ENCODE measurements around the gene EI24.
A peak's percentile ranks its signal among the peaks of the same experiment; 100 is the strongest.

Gene EI24

DNA sequence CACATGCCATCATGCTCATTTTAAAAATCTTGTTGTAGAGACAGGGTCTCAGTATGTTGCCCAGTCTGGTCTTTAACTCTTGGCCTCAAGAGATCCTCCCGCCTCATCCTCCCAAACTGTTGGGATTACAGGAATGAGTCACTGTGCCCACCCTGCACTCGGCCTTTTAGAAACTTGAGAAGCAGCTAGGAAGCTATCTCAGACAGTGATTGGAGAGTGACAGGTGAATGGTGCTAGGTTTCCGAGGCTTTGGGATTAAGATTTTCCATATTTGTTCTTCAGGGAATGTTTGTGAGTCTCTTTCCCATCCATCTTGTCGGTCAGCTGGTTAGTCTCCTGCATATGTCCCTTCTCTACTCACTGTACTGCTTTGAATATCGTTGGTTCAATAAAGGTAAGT lies 10.5 kb downstream of the EI24 start:
- TF ChIP-seq, protein P1, sequence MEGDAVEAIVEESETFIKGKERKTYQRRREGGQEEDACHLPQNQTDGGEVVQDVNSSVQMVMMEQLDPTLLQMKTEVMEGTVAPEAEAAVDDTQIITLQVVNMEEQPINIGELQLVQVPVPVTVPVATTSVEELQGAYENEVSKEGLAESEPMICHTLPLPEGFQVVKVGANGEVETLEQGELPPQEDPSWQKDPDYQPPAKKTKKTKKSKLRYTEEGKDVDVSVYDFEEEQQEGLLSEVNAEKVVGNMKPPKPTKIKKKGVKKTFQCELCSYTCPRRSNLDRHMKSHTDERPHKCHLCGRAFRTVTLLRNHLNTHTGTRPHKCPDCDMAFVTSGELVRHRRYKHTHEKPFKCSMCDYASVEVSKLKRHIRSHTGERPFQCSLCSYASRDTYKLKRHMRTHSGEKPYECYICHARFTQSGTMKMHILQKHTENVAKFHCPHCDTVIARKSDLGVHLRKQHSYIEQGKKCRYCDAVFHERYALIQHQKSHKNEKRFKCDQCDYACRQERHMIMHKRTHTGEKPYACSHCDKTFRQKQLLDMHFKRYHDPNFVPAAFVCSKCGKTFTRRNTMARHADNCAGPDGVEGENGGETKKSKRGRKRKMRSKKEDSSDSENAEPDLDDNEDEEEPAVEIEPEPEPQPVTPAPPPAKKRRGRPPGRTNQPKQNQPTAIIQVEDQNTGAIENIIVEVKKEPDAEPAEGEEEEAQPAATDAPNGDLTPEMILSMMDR (conservative IDR thresholded peaks at IDR 0.05): no peak
- no peak overlapping the region for H3K27ac ChIP-seq

DNA sequence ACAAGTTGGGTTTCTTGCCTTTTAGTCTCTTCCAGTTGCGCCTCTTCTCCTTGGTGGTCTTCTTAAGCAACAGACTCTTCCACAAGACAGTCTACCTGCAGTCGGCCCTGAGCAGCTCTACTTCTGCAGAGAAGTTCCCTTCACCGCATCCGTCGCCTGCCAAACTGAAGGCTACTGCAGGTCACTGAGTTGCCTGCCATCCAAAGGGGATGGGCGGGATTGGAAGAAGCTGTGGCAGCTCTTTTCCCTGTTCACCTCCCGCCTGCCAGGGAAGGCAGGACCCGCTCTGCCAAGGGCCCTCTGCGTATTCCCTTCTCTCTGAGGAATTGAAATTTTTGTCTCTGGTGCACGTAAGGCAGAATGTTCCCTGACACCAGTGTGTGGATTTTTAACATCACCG lies 14.2 kb downstream of the EI24 start:
- no peak overlapping the region for H3K27ac ChIP-seq
- TF ChIP-seq, protein P1 (conservative IDR thresholded peaks at IDR 0.05): no peak

DNA sequence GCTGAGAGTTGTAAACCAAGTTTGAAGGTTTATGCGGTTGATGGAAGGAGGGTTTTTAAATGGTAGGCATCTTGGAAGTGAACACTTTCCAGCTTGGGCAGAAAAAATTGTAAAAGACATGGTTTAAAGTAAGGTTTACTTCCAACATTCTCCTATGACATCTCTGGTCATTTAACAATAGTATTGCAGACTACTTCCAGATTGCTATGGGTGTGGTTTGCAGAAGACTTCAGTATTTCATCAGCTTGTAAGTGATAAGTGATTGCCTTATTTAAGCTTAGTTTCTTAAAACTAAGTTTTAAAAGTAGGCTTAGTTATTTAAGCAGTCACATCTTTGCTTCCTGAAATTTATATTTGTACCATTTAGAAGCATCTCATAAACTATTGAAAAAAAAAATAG lies 16.2 kb downstream of the EI24 start:
- TF ChIP-seq, protein P1 (conservative IDR thresholded peaks at IDR 0.05): no peak
- H3K27ac ChIP-seq: no peak overlapping the region

DNA sequence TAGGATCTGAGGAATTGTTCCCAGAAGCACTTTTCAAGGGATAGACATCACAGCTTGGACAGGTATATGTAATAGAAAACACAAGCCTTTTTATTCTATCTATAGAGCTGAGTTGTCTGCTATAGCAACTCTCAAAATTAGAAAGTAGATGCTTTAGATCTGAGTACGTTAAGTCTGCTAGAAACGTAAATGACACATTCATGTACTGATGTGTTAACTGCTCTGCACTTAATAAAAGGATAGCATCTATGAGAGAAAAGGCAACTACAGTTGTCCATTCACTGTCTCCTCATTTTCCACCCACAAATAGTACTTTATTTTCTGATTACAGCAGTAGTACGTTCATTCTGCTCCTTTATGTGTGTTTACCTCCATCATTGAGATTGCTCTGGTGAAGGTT lies 17.3 kb downstream of the EI24 start:
- TF ChIP-seq, protein P1 (conservative IDR thresholded peaks at IDR 0.05): no peak

DNA sequence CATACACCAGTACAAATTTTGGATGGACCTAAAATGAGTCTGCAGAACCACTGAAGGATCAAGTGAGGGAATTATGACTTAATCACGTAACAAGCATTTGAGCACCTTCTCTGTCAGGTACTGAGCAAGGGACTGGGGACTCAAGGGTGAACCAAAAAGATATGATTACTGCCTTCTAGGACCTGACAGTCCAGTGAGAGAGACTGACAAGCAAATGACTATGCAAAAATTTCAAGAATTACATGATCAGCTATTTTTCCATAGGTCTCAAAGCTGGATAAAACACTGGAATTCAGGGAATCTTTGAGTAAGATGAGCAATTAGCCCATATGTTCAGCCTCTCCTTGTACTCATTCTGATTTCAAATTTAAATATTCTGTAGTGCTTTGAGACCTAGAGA lies 18.2 kb downstream of the EI24 start:
- H3K27ac ChIP-seq: no peak overlapping the region
- TF ChIP-seq, protein P1 (conservative IDR thresholded peaks at IDR 0.05): no peak

More for the DNA sequence above, 17.3 kb downstream of the EI24 start:
- no peak overlapping the region for H3K27ac ChIP-seq

DNA sequence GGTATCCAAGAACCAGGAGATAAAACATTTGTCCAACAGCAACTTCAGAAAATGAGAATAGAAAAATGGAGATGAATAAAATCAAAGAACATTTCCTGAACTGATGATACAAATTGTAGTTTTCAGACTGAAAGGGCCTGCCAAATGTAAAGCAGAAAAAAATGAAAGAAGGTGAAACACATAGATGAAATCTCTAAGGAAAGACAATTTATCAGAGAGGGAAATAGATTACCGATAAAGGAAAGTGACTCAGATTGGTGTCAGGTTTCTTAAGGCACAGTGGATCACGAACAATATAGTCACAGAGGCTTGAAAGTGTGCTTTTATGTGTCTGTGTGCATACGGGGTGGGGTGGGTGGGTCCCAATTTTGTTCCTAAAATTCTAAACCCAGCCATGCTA lies 19.2 kb downstream of the EI24 start:
- no peak overlapping the region for H3K27ac ChIP-seq
- TF ChIP-seq, protein P1 (conservative IDR thresholded peaks at IDR 0.05): no peak

DNA sequence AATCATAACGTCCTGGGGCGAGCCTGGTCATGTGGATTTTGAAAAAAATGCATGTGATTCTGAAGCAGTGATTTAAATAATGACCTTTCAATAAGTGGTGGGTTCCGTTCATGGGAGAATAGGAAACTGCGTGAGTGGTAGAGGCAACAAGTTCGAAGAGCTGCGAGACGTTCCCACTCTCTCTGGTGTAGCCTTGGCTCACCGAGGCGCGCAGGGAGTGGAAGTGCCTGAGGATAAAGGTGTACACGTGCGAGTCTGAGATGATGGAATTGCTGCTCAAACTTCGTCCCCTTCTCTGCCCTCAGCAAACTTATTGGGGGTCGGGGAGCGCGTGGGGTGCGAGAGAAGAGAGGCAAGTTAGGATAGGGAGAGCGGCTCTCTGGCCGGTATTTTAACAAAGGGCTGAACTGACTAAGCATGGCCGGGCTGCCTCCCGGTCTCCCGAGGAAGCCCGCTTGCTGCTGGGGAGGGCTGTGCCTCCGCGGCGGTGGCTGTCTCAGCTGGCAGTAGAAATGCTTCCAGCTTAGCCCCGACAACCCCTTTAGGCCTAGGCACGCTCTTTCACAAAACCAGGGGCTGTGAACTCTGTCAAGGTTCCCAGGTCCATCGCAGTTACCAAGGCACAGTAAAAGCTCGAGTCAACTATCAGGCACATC lies 22.5 kb downstream of the EI24 start:
- H3K27ac ChIP-seq: peak overlapping the region; percentile 95
- TF ChIP-seq, protein P1 (conservative IDR thresholded peaks at IDR 0.05): no peak

All from VCaP (cell line).